K562 (cell line): ENCODE results near the gene NECTIN1. TPM values are rescaled to one million over a fixed set of nuclear protein-coding genes. Genes with fewer than 3 reads are reported as not detected.

Experiments used
- ATAC-seq: fragments of 200-7000 bp; cut with Tn5 transposase; 3 replicates; pipeline ENCODE4 v1.9.1; 2020; ENCODE audit warnings: moderate library complexity
- BruUV-seq: library from RNA; stranded (reverse); fragments of 400-500 nt; replicated peaks from 2 replicates; lab custom pipeline; 2021; lab: Mats Ljungman, UMichigan
- CTCF ChIA-PET: fragments of 300-600 bp; formaldehyde crosslinking; extraction: SDS; loops from one replicate; lab custom pipeline; 2021; ENCODE audit warnings: low intra/inter-chr PET ratio; lab: Yijun Ruan, JAX
- POLR2A ChIA-PET: fragments of 300-600, 350-650 bp; sonication (Branson Sonifier 250); formaldehyde crosslinking; extraction: SDS; loops from one replicate; lab custom pipeline; 2021; ENCODE audit warnings: antibody characterized with exemption, inconsistent platforms; lab: Yijun Ruan, JAX
- DNase-seq, 4 experiments: peaks; one replicate each; pipeline versions ENCODE4 v3.0.0 to v3.0.0-alpha.2; 2011 to 2018; ENCODE audit warnings: low spot score in 3 of 4, mixed read lengths in 3 of 4; ENCODE audit errors: extremely low read depth in 1 of 4
- FAIRE-seq: peaks from 2 replicates; lab custom pipeline; 2011; peaks lifted over from hg19 to GRCh38; lab: Jason Lieb, UNC
- H2AFZ ChIP-seq: 2 replicates; pipeline ENCODE4 v1.6.0; 2011; ENCODE audit warnings: low read depth, low read length, control low read depth, inconsistent platforms
- H3K27ac ChIP-seq: fragments of 200-600 bp; 3 replicates; pipeline ENCODE4 v1.8.0; 2011; ENCODE audit warnings: low read depth, mild to moderate bottlenecking, control low read depth, inconsistent platforms, low read length, moderate library complexity, mixed read lengths; ENCODE audit errors: extremely low read depth
- H3K27me3 ChIP-seq, 2 experiments: fragments of 300-600 bp in 1 of 2; 2 replicates in 1 of 2; 3 replicates in 1 of 2; pipeline versions ENCODE4 v1.6.0 to v1.8.0; 2011; ENCODE audit warnings: inconsistent platforms in 2 of 2, low read length in 2 of 2, mild to moderate bottlenecking in 1 of 2, mixed read lengths in 1 of 2, moderate library complexity in 1 of 2; ENCODE audit not compliant: control insufficient read depth in 2 of 2, insufficient read depth in 2 of 2
- H3K36me3 ChIP-seq: fragments of 300-600 bp; 3 replicates; pipeline ENCODE4 v1.8.0; 2011; ENCODE audit warnings: mild to moderate bottlenecking, low read length, inconsistent platforms; ENCODE audit not compliant: control insufficient read depth, insufficient read depth
- H3K4me1 ChIP-seq, 2 experiments: fragments of 200-600 bp in 1 of 2; replicated peaks in 1 of 2; 2 replicates in 1 of 2; 3 replicates in 1 of 2; pipeline versions ENCODE4 v1.5.1 to v1.8.0; 2011; ENCODE audit warnings: inconsistent platforms in 2 of 2, low read length in 2 of 2, mild to moderate bottlenecking in 1 of 2, mixed read lengths in 1 of 2, moderate library complexity in 1 of 2; ENCODE audit not compliant: control insufficient read depth in 2 of 2, insufficient read depth in 2 of 2
- H3K4me2 ChIP-seq: 2 replicates; pipeline ENCODE4 v1.6.1; 2011; ENCODE audit warnings: low read length, control low read depth, inconsistent platforms, mixed read lengths; ENCODE audit not compliant: insufficient read depth
- H3K4me3 ChIP-seq: fragments of 200-600 bp; sonication (generic), shearing (Covaris generic); 2 replicates; pipeline ENCODE4 v1.5.1; 2016; ENCODE audit warnings: control low read depth, inconsistent platforms
- H3K79me2 ChIP-seq: fragments of 200-600 bp; 3 replicates; pipeline ENCODE4 v1.8.0; 2011; ENCODE audit warnings: low read length, inconsistent platforms; ENCODE audit not compliant: control insufficient read depth, insufficient read depth
- H3K9ac ChIP-seq, 2 experiments: 2 replicates each; pipeline versions ENCODE4 v1.6.0 to v1.6.1; 2011; ENCODE audit warnings: low read depth in 2 of 2, low read length in 2 of 2, control low read depth in 1 of 2, inconsistent platforms in 1 of 2, mild to moderate bottlenecking in 1 of 2, mixed read lengths in 1 of 2; ENCODE audit not compliant: insufficient read depth in 1 of 2
- H3K9me1 ChIP-seq: one replicate; pipeline ENCODE4 v1.6.0; 2011; ENCODE audit warnings: inconsistent platforms, mild to moderate bottlenecking, low read length, moderate library complexity; ENCODE audit not compliant: control insufficient read depth, insufficient read depth
- H3K9me3 ChIP-seq: replicated peaks from 2 replicates; pipeline ENCODE4 v1.5.1; 2011; ENCODE audit warnings: low read depth, low read length, inconsistent platforms; ENCODE audit not compliant: control insufficient read depth, insufficient read depth
- H4K20me1 ChIP-seq: replicated peaks from 2 replicates; pipeline ENCODE4 v1.6.1; 2011; ENCODE audit warnings: low read length, inconsistent platforms, mixed read lengths; ENCODE audit not compliant: control insufficient read depth, insufficient read depth
- ADNP ChIP-seq: fragments of 200-800 bp; sonication (Bioruptor generic); IDR thresholded peaks from 2 replicates; pipeline ENCODE4 v1.6.1; 2016; ENCODE audit warnings: missing genetic modification characterization, missing compliant biosample characterization
- ATF3 ChIP-seq, 2 experiments: fragments of 450-650 bp in 1 of 2; sonication (generic) in 1 of 2; formaldehyde crosslinking in 1 of 2; IDR thresholded peaks in 1 of 2; conservative IDR thresholded peaks in 1 of 2; 2 replicates each; pipeline versions ENCODE4 v1.6.1 to v1.8.1; 2016 to 2023; ENCODE audit warnings: mild to moderate bottlenecking in 2 of 2, moderate library complexity in 2 of 2, inconsistent platforms in 1 of 2, missing genetic modification reagents in 1 of 2
- DACH1 ChIP-seq: fragments of 450-650 bp; IDR thresholded peaks from 2 replicates; pipeline ENCODE4 v1.6.1; 2018; ENCODE audit not compliant: partially characterized antibody
- EP300 ChIP-seq: IDR thresholded peaks from 2 replicates; pipeline ENCODE4 v1.6.1; 2012; ENCODE audit warnings: low read length, improper control_type of control experiment
- HCFC1 ChIP-seq: IDR thresholded peaks from 2 replicates; pipeline ENCODE4 v1.6.1; 2012; ENCODE audit warnings: low read depth, low read length, improper control_type of control experiment
- NFXL1 ChIP-seq: fragments of 450-650 bp; formaldehyde crosslinking; IDR thresholded peaks from 2 replicates; pipeline ENCODE4 v1.4.0; 2021; ENCODE audit warnings: mild to moderate bottlenecking
- RBM25 ChIP-seq: fragments of 200-400 bp; formaldehyde crosslinking; IDR thresholded peaks from 2 replicates; pipeline ENCODE4 v1.6.1; 2018; ENCODE audit warnings: low read length, low read depth, moderate library complexity; ENCODE audit not compliant: severe bottlenecking
- RFX5 ChIP-seq: IDR thresholded peaks from 2 replicates; pipeline ENCODE4 v1.6.1; 2011; ENCODE audit warnings: low read depth, mild to moderate bottlenecking, improper control_type of control experiment, low read length
- VEZF1 ChIP-seq: fragments of 200-800 bp; sonication (Bioruptor generic); IDR thresholded peaks from 2 replicates; pipeline ENCODE4 v1.6.1; 2017; ENCODE audit warnings: missing genetic modification characterization, missing compliant biosample characterization
- WHSC1 ChIP-seq: IDR thresholded peaks from one replicate; pipeline ENCODE4 v1.6.1; 2012; ENCODE audit warnings: low read length, control low read depth, inconsistent platforms
- ZFP36 ChIP-seq: fragments of 150-350 bp; IDR thresholded peaks from 2 replicates; pipeline ENCODE4 v1.6.1; 2018; ENCODE audit warnings: low read length, low read depth; ENCODE audit not compliant: partially characterized antibody
- ZHX1 ChIP-seq: fragments of 150-350 bp; conservative IDR thresholded peaks from 2 replicates; pipeline ENCODE4 v1.6.1; 2014; ENCODE audit warnings: low read length
- ZNF436 ChIP-seq: fragments of 250-450, 450-650 bp; sonication (Bioruptor Pico); formaldehyde crosslinking; IDR thresholded peaks from 2 replicates; pipeline ENCODE4 v1.7.0; 2020; ENCODE audit warnings: mild to moderate bottlenecking
- WGBS: fragments of 100-300 bp; shearing (Covaris generic); methylation state at CpG from one replicate; pipeline ENCODE4 v1.1.6; 2016; ENCODE audit warnings: low coverage, mixed read lengths; ENCODE audit not compliant: insufficient coverage; ENCODE audit errors: missing lambda C conversion rate; 5-methylcytosine and 5-hydroxymethylcytosine counted together
- in situ Hi-C: fragments of 300-500 bp; cut with MboI; formaldehyde crosslinking; loops from 4 replicates; pipeline ENCODE4 v1.15.0; 2018; ENCODE audit warnings: inconsistent platforms, mixed read lengths
- intact Hi-C: fragments of 100-400 bp; cut with micrococcal nuclease; formaldehyde crosslinking; loops from 2 replicates; pipeline ENCODE4 v1.14.2; 2022
- polyA plus RNA-seq, 8 experiments: library from polyadenylated mRNA; depleted of rRNA in 4 of 8; stranded (reverse) in 5 of 8; unstranded in 3 of 8; fragments of >200 nt; fragmentation: Nextera tagmentation in 2 of 8; fragmentation: Illumina TruSeq in 1 of 8; extraction: Ambion mirVana in 2 of 8; extraction: Trizol in 1 of 8; gene quantifications; 2 replicates each; pipeline versions ENCODE4 v1.2.1 to v1.2.3, GENCODE V29; 2011 to 2014; ENCODE audit warnings: inconsistent platforms in 1 of 8, missing spikeins in 1 of 8
- total RNA-seq, 7 experiments: library from RNA; depleted of rRNA in 6 of 7; stranded (reverse); fragments of >200 nt in 6 of 7; fragmentation: Illumina TruSeq in 2 of 7; extraction: Trizol in 2 of 7; gene quantifications; 2 replicates each; pipeline versions ENCODE4 v1.2.1 to v1.2.3, GENCODE V29; 2011 to 2021; ENCODE audit warnings: low replicate concordance in 1 of 7

NECTIN1 gene
- total and polyA plus RNA-seq, 9 of the 15 experiments (the other 6 are each of a cell fraction or from before 2014, with no cell fraction given) = 0.09 to 0.53 (median 0.23) TPM; not detected in 2

- Histone ChIP-seq H3K4me1 (peaks cover 0 to 8% of the 10 kb centered on the region in 2 experiments; a peak in 2 of 5 replicates), H3K4me2 (no peak overlapping the region), H3K36me3 (no peaks in the 10 kb centered on the region)
Measured at GRCh38 chr11:119618208-119618909, 110.6 kb downstream of the NECTIN1 start.

More at GRCh38 chr11:119618208-119618909, 110.6 kb downstream of the NECTIN1 start:
- H3K9me3 ChIP-seq = no peaks in the 10 kb centered on the region
- intact Hi-C loops (no loop called here), in situ Hi-C loops (no loop called here)
- CTCF ChIA-PET = no interaction called here
- BruUV-seq = no TSS peak
- H2AFZ ChIP-seq = no peak overlapping the region
- H4K20me1 ChIP-seq = peaks cover 1% of the 10 kb centered on the region; the same call in 1 of the 2 replicates
- H3K79me2 ChIP-seq = no peaks in the 10 kb centered on the region
- no peak overlapping the region for H3K9ac ChIP-seq
- WGBS = 3% methylated on average over 8 of the region's 8 CpGs
- ATAC-seq = no peak
- no peak for FAIRE-seq
- H3K27ac ChIP-seq = no peak overlapping the region
- no peak overlapping the region for H3K4me3 ChIP-seq
- no peak for DNase-seq
- peaks cover 19 to 52% of the 10 kb centered on the region in 2 experiments; a peak in 4 of 5 replicates for H3K27me3 ChIP-seq
- TF ChIP-seq EP300 (no peak), ZNF436 (CRISPR knock-in tag) (peak; percentile 66), ZHX1 (no peak), HCFC1 (no peak), ZFP36 (peak; percentile 94), DACH1 (no peak), ATF3 (IDR thresholded peaks at IDR 0.05) (no peak), ATF3 (CRISPR knock-in tag; conservative IDR thresholded peaks at IDR 0.05) (no peak), ADNP (tag) (0 out of 2 replicates have a peak, but pooled peaks have one; percentile 21), VEZF1 (CRISPR knock-in tag) (peak; percentile 16; the same call in 1 of the 2 replicates), WHSC1 (no peak), NFXL1 (CRISPR knock-in tag) (no peak), RBM25 (peak; percentile 63), RFX5 (no peak)
- POLR2A ChIA-PET = interaction anchor here (0.8 kb wide), 1 partner anchor 17 kb away, joined by 3 read pairs; no protein-coding TSS in a partner anchor
- no peaks in the 10 kb centered on the region for H3K9me1 ChIP-seq
